Astrocyte (in vitro differentiated cells and primary cell): ENCODE results near the gene NMU. TPM values are rescaled to one million over a fixed set of nuclear protein-coding genes. Genes with fewer than 3 reads are reported as not detected.

ENCODE experiments used
- DNase-seq: peaks from one replicate; pipeline ENCODE4 v3.0.0-alpha.2; 2010; ENCODE audit warnings: low read depth
- FAIRE-seq: peaks from 2 replicates; lab custom pipeline; 2011; peaks lifted over from hg19 to GRCh38; lab: Jason Lieb, UNC
- H2AFZ ChIP-seq: 2 replicates; pipeline ENCODE4 v1.6.0; 2012; ENCODE audit warnings: low read depth, low read length, inconsistent platforms
- H3K27ac ChIP-seq: 2 replicates; pipeline ENCODE4 v1.5.1; 2011; ENCODE audit warnings: low read depth, low read length, inconsistent platforms
- H3K27me3 ChIP-seq: 2 replicates; pipeline ENCODE4 v1.6.0; 2011; ENCODE audit warnings: low read length, inconsistent platforms; ENCODE audit not compliant: insufficient read depth
- H3K36me3 ChIP-seq: 2 replicates; pipeline ENCODE4 v1.5.1; 2011; ENCODE audit warnings: low read length, inconsistent platforms; ENCODE audit not compliant: insufficient read depth
- H3K4me1 ChIP-seq: 2 replicates; pipeline ENCODE4 v1.5.1; 2011; ENCODE audit warnings: low read length, inconsistent platforms; ENCODE audit not compliant: insufficient read depth
- H3K4me2 ChIP-seq: 2 replicates; pipeline ENCODE4 v1.6.0; 2012; ENCODE audit warnings: low read length, inconsistent platforms
- H3K4me3 ChIP-seq: 2 replicates; pipeline ENCODE4 v1.5.1; 2011; ENCODE audit warnings: low read depth, mild to moderate bottlenecking, low read length, inconsistent platforms; ENCODE audit not compliant: insufficient read depth
- H3K79me2 ChIP-seq: 2 replicates; pipeline ENCODE4 v1.6.0; 2012; ENCODE audit warnings: mild to moderate bottlenecking, low read length, inconsistent platforms; ENCODE audit not compliant: insufficient read depth
- H3K9ac ChIP-seq: 2 replicates; pipeline ENCODE4 v1.6.0; 2012; ENCODE audit warnings: mild to moderate bottlenecking, low read length, inconsistent platforms
- H3K9me3 ChIP-seq: 2 replicates; pipeline ENCODE4 v1.5.1; 2012; ENCODE audit warnings: low read depth, mild to moderate bottlenecking, low read length, inconsistent platforms; ENCODE audit not compliant: insufficient read depth
- H4K20me1 ChIP-seq: 2 replicates; pipeline ENCODE4 v1.6.0; 2012; ENCODE audit warnings: low read length, inconsistent platforms; ENCODE audit not compliant: insufficient read depth
- H3K27ac Mint-ChIP-seq: one replicate; pipeline ENCODE4 v1.8.0; 2021; ENCODE audit warnings: mild to moderate bottlenecking, mixed read lengths; ENCODE audit not compliant: unreplicated experiment
- H3K27me3 Mint-ChIP-seq: one replicate; pipeline ENCODE4 v1.8.0; 2021; ENCODE audit warnings: low read depth, mixed read lengths; ENCODE audit not compliant: unreplicated experiment
- H3K36me3 Mint-ChIP-seq: one replicate; pipeline ENCODE4 v1.8.0; 2021; ENCODE audit warnings: low read depth, mixed read lengths; ENCODE audit not compliant: unreplicated experiment
- H3K4me1 Mint-ChIP-seq: one replicate; pipeline ENCODE4 v1.8.0; 2021; ENCODE audit warnings: low read depth, mixed read lengths; ENCODE audit not compliant: unreplicated experiment
- H3K4me3 Mint-ChIP-seq: one replicate; pipeline ENCODE4 v1.8.0; 2021; ENCODE audit warnings: mild to moderate bottlenecking, moderate library complexity, mixed read lengths; ENCODE audit not compliant: unreplicated experiment
- H3K9me3 Mint-ChIP-seq: one replicate; pipeline ENCODE4 v1.8.0; 2021; ENCODE audit warnings: mild to moderate bottlenecking, mixed read lengths; ENCODE audit not compliant: unreplicated experiment
- CTCF ChIP-seq: IDR thresholded peaks from 2 replicates; pipeline ENCODE4 v1.5.1; 2011; ENCODE audit warnings: low read depth, mild to moderate bottlenecking, inconsistent platforms, low read length, moderate library complexity; ENCODE audit not compliant: insufficient read depth
- EZH2 ChIP-seq: IDR thresholded peaks from 2 replicates; pipeline ENCODE4 v1.6.1; 2012; ENCODE audit warnings: mild to moderate bottlenecking, low read length, inconsistent platforms; ENCODE audit not compliant: insufficient read depth
- total RNA-seq: library from RNA; stranded (reverse); gene quantifications from 2 replicates; pipeline ENCODE4 v1.2.1, GENCODE V29; 2021

Gene NMU
- total RNA-seq, 1 donor from 2014 or later, result 0.61 TPM

GRCh38 chr4:55668449-55668848 lies 32.4 kb upstream of the NMU start:
- no peak for DNase-seq
- no peaks in the 10 kb centered on the region for H3K36me3 Mint-ChIP-seq
- no peak overlapping the region for H3K4me3 ChIP-seq
- no peaks in the 10 kb centered on the region for H3K4me1 Mint-ChIP-seq
- no peaks in the 10 kb centered on the region for H3K79me2 ChIP-seq
- no peaks in the 10 kb centered on the region for H3K9me3 ChIP-seq
- H4K20me1 ChIP-seq, result no peaks in the 10 kb centered on the region
- H3K27me3 ChIP-seq, result peaks cover 11% of the 10 kb centered on the region
- H3K27ac Mint-ChIP-seq, result no peak overlapping the region
- no peaks in the 10 kb centered on the region for H3K36me3 ChIP-seq
- no peaks in the 10 kb centered on the region for H3K4me1 ChIP-seq
- no peak overlapping the region for H3K4me3 Mint-ChIP-seq
- H3K4me2 ChIP-seq, result no peak overlapping the region
- H2AFZ ChIP-seq, result no peak overlapping the region
- TF ChIP-seq CTCF, result no peak
- TF ChIP-seq EZH2, result no peak
- H3K27ac ChIP-seq, result no peak overlapping the region
- no peaks in the 10 kb centered on the region for H3K9me3 Mint-ChIP-seq
- no peak overlapping the region for H3K9ac ChIP-seq
- H3K27me3 Mint-ChIP-seq, result peaks cover 4% of the 10 kb centered on the region
- no peak for FAIRE-seq

GRCh38 chr4:55666535-55666934 lies 30.4 kb upstream of the NMU start:
- H3K4me3 Mint-ChIP-seq, result no peak overlapping the region
- H3K4me1 Mint-ChIP-seq, result no peaks in the 10 kb centered on the region

More at GRCh38 chr4:55666535-55666934, 30.4 kb upstream of the NMU start:
- no peaks in the 10 kb centered on the region for H4K20me1 ChIP-seq
- TF ChIP-seq EZH2, result no peak
- no peak for TF ChIP-seq CTCF
- H3K27me3 Mint-ChIP-seq, result peaks cover 4% of the 10 kb centered on the region
- DNase-seq, result no peak
- no peak overlapping the region for H3K27ac Mint-ChIP-seq
- no peak overlapping the region for H3K9ac ChIP-seq
- H3K36me3 Mint-ChIP-seq, result no peaks in the 10 kb centered on the region
- peaks cover 2% of the 10 kb centered on the region for H3K9me3 Mint-ChIP-seq
- H3K27ac ChIP-seq, result no peak overlapping the region
- FAIRE-seq, result no peak
- peaks cover 11% of the 10 kb centered on the region for H3K27me3 ChIP-seq
- H3K79me2 ChIP-seq, result no peaks in the 10 kb centered on the region
- no peak overlapping the region for H3K4me2 ChIP-seq
- no peak overlapping the region for H3K4me3 ChIP-seq
- no peak overlapping the region for H2AFZ ChIP-seq
- H3K36me3 ChIP-seq, result no peaks in the 10 kb centered on the region
- H3K9me3 ChIP-seq, result no peaks in the 10 kb centered on the region
- H3K4me1 ChIP-seq, result no peaks in the 10 kb centered on the region
